ENCODE measurements around the gene FBXL7. TPM values are rescaled to one million over a fixed set of nuclear protein-coding genes. Genes with fewer than 3 reads are reported as not detected.

The FBXL7 gene
- total and polyA plus RNA-seq, 8 donors: 0.35 to 2.4 (median 1.2) TPM

DNA sequence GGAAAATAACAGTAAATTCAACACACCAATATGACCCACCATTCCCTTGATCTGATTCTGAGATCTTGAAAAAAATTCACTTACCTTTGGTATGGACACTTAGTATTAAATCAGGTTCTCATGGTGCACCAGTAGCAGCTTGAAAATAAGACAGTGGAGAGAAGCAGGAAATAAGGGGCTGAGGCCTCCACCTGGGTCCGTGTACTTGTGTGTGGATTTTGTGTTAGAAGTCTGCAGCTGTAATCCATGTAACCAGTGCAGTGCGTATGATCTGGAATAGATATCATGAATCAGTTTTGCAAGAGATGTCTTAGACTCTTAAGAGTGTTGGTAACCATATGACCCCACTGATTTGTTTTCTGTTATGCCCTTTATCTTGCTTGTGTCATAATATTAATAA lies 107.1 kb downstream of the FBXL7 start:
- FAIRE-seq (no peak), ATAC-seq (no peak), DNase-seq (no peak)
- no peaks in the 10 kb centered on the region for H3K27me3 ChIP-seq
- 33 to 61% methylated on average over 2 of the region's 2 CpGs for WGBS, 2 donors
- H3K4me3 ChIP-seq: no peak overlapping the region
- no peaks in the 10 kb centered on the region for H3K9me3 ChIP-seq
- no peaks in the 10 kb centered on the region for H3K4me1 ChIP-seq
- H3K36me3 ChIP-seq: no peaks in the 10 kb centered on the region
- no peak overlapping the region for H3K27ac ChIP-seq
- intact Hi-C loops (cut with DNase I): no loop called here
- TF ChIP-seq, protein P1, sequence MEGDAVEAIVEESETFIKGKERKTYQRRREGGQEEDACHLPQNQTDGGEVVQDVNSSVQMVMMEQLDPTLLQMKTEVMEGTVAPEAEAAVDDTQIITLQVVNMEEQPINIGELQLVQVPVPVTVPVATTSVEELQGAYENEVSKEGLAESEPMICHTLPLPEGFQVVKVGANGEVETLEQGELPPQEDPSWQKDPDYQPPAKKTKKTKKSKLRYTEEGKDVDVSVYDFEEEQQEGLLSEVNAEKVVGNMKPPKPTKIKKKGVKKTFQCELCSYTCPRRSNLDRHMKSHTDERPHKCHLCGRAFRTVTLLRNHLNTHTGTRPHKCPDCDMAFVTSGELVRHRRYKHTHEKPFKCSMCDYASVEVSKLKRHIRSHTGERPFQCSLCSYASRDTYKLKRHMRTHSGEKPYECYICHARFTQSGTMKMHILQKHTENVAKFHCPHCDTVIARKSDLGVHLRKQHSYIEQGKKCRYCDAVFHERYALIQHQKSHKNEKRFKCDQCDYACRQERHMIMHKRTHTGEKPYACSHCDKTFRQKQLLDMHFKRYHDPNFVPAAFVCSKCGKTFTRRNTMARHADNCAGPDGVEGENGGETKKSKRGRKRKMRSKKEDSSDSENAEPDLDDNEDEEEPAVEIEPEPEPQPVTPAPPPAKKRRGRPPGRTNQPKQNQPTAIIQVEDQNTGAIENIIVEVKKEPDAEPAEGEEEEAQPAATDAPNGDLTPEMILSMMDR (IDR thresholded peaks at IDR 0.05): no peak

DNA sequence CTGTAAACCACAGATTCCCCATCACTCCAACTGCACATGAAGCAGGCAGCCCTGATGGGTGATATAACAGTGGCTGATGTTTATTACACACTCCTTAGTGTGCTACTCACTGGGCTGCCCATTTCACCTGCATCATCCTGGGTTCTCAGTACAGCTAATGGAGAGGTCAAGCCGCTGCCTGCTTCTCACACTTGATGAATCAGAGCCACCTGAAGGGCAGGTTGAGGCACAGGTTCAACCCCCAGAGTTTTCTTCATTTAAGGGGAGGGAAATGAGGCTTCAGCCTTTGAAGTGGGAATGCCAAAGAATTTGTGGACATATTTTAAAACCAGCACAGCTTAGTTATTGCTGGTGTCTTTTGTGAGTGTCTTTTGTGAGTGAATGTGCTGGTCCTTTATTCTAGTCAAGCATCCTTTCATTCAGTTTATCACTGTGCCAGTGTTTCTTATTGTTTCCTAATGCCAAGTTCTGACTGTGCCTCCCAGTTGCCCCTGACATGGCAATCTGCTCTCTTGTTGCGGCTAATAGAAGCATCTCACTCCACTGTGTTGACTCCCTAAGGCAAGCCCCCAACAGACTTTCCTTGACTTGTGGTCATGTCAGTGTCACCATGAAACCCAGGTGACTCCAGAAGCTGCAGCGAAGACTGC lies 109.2 kb downstream of the FBXL7 start:
- no peaks in the 10 kb centered on the region for H3K4me1 ChIP-seq
- intact Hi-C loops (cut with DNase I): no loop called here
- TF ChIP-seq, protein P1 (IDR thresholded peaks at IDR 0.05): no peak
- H3K27ac ChIP-seq: no peak overlapping the region
- 82 to 90% methylated on average over 3 of the region's 3 CpGs for WGBS, 2 donors
- no peak for DNase-seq
- no peaks in the 10 kb centered on the region for H3K36me3 ChIP-seq
- ATAC-seq: no peak
- no peak for FAIRE-seq
- no peaks in the 10 kb centered on the region for H3K27me3 ChIP-seq
- H3K9me3 ChIP-seq: no peaks in the 10 kb centered on the region
- H3K4me3 ChIP-seq: no peak overlapping the region

DNA sequence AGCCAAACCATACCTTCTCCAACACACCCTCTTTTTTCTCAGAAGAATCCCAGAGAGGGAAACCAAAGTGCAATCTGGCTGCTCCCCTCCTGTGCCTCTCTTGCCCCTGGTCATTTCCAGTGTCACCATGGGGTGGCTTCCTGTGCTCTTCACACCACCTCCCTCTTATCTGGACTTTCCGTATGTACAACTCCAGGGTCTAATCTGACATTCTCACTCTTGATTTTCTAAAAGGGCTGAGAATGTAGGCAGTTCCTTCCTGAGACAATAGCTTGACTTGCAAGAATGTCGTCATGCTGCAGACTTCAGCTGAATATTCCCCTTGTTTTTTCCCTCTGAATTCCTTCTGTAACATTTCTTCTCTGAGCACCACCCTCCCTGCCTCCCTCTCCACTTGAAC lies 110.2 kb downstream of the FBXL7 start:
- no peaks in the 10 kb centered on the region for H3K36me3 ChIP-seq
- TF ChIP-seq, protein P1 (IDR thresholded peaks at IDR 0.05): no peak
- intact Hi-C loops (cut with DNase I): no loop called here
- DNase-seq (no peak), FAIRE-seq (no peak), ATAC-seq (no peak)
- no peaks in the 10 kb centered on the region for H3K4me1 ChIP-seq
- WGBS, 2 donors: 36 to 52% methylated on average over 2 of the region's 2 CpGs
- H3K9me3 ChIP-seq: no peaks in the 10 kb centered on the region
- H3K27ac ChIP-seq: no peak overlapping the region
- no peaks in the 10 kb centered on the region for H3K27me3 ChIP-seq
- no peak overlapping the region for H3K4me3 ChIP-seq

DNA sequence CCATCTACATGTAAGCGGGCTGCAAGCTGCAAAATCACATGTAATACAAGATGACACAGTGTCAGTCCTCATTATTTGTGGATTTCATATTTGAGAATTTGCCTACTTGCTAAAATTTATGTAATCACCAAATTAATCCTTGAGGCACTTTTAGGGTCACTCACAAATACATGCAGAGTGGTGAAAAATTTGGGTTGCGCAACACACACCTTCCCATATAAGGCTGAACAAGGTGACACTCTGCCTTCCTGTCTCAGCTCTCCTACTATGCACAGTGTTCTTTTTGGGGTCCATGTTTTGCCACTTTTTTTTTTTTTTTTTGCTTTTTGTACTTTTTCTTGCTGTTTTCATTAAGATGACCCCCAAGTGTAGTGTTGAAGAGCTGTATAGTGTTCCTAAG lies 111.0 kb downstream of the FBXL7 start:
- no peak overlapping the region for H3K4me3 ChIP-seq
- FAIRE-seq: no peak
- TF ChIP-seq, protein P1 (IDR thresholded peaks at IDR 0.05): no peak
- 85 to 91% methylated on average over 2 of the region's 2 CpGs for WGBS, 2 donors
- no peaks in the 10 kb centered on the region for H3K27me3 ChIP-seq
- H3K36me3 ChIP-seq: no peaks in the 10 kb centered on the region
- H3K4me1 ChIP-seq: no peaks in the 10 kb centered on the region
- H3K9me3 ChIP-seq: no peaks in the 10 kb centered on the region
- DNase-seq: no peak
- no peak for ATAC-seq
- no peak overlapping the region for H3K27ac ChIP-seq
- intact Hi-C loops (cut with DNase I): no loop called here

DNA sequence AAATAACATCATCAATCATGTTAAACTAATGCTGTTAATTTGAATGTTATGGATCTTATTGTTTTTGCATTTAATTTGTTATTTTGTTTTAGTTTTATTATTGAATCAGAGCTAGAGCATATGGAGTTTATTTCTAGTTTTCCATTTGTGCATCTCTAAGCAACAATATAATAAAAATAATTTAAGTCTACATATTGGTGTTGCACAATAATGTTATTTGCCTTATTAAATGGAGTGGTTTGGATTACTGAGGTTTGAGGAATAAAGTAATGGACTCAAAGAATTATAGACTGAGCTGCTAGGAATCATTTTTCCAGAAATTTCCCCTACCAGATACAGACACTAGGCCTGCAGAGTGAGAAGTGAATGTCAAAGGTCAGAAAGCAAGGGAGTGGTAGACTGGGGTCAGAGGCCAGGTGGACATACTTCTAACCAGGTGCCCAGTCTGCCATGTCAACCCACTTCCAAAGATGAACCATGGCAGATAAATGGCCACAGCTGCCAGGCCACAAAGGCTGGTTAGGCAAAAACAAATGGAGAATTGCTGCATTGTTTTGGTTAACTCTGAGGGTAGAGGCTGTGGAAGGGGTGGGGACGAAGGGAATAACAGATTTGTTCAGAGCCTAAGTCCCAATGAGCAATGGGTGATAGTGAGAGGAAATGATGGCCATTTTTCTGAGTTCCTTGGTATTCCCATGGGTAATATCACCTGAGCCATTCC lies 113.1 kb downstream of the FBXL7 start:
- no peak overlapping the region for H3K27ac ChIP-seq
- H3K36me3 ChIP-seq: no peaks in the 10 kb centered on the region
- WGBS, 2 donors: 39 to 49% methylated on average over 1 of the region's 1 CpG
- no peak overlapping the region for H3K4me3 ChIP-seq
- H3K27me3 ChIP-seq: no peaks in the 10 kb centered on the region
- FAIRE-seq (no peak), ATAC-seq (no peak), DNase-seq (no peak)
- H3K4me1 ChIP-seq: no peaks in the 10 kb centered on the region
- intact Hi-C loops (cut with DNase I): no loop called here
- no peaks in the 10 kb centered on the region for H3K9me3 ChIP-seq
- TF ChIP-seq, protein P1 (IDR thresholded peaks at IDR 0.05): no peak
